Adrenal gland (tissue), 12 donors: ENCODE data around the gene PRKCQ. TPM values are rescaled to one million over a fixed set of nuclear protein-coding genes. Genes with fewer than 3 reads are reported as not detected.

Experiments used
- DNase-seq, 7 donors: peaks; one replicate each; pipeline ENCODE4 v3.0.0-alpha.2; 2019 to 2020
- H3K27ac ChIP-seq, 5 donors: fragments of 200-600 bp; sonication (generic) in 4 of 5; 1 replicate in 3 of 5; 2 replicates in 2 of 5; pipeline versions ENCODE4 v1.5.1 to v1.8.0; 2016 to 2020; ENCODE audit warnings: mild to moderate bottlenecking in 1 of 5
- H3K27me3 ChIP-seq: fragments of 200-600 bp; 2 replicates; pipeline ENCODE4 v1.8.0; 2021
- H3K36me3 ChIP-seq, 2 donors: fragments of 200-600 bp; replicated peaks in 1 of 2; 1 replicate in 1 of 2; 2 replicates in 1 of 2; pipeline versions ENCODE4 v1.5.1 to v1.8.0; 2018 to 2022
- H3K4me1 ChIP-seq, 2 donors: fragments of 200-600 bp; replicated peaks in 1 of 2; 1 replicate in 1 of 2; 2 replicates in 1 of 2; pipeline versions ENCODE4 v1.5.1 to v1.8.0; 2018 to 2021
- H3K4me3 ChIP-seq, 4 donors: fragments of 200-600 bp; sonication (generic) in 3 of 4; one replicate each; pipeline ENCODE4 v1.5.1; 2016 to 2018
- H3K9me3 ChIP-seq, 3 donors: fragments of 200-600 bp; sonication (generic) in 1 of 3; replicated peaks in 1 of 3; 1 replicate in 2 of 3; 2 replicates in 1 of 3; pipeline versions ENCODE4 v1.5.1 to v1.8.0; 2016 to 2021
- CTCF ChIP-seq, 6 experiments: fragments of 450-650 bp in 4 of 6; fragments of 200-600 bp in 2 of 6; sonication (generic) in 1 of 6; IDR thresholded peaks; 1 replicate in 5 of 6; 2 replicates in 1 of 6; pipeline versions ENCODE4 v1.5.1 to v1.8.0; 2016 to 2021; ENCODE audit warnings: antibody characterized with exemption in 6 of 6, mild to moderate bottlenecking in 2 of 6, moderate library complexity in 1 of 6
- POLR2A ChIP-seq, 2 donors: fragments of 450-650 bp; IDR thresholded peaks; one replicate each; pipeline ENCODE4 v1.6.1; 2017; ENCODE audit warnings: antibody characterized with exemption in 2 of 2, mild to moderate bottlenecking in 2 of 2, moderate library complexity in 1 of 2
- WGBS, 4 donors: extraction: QIAGEN DNeasy Blood & Tissue Kit in 2 of 4; methylation state at CpG; one replicate each; pipeline versions ENCODE4 v1.1.5 to v1.1.7; 2013 to 2017; 5-methylcytosine and 5-hydroxymethylcytosine counted together
- intact Hi-C, 2 donors: fragments of 100-400 bp; cut with DNase I; formaldehyde crosslinking; loops; one replicate each; pipeline versions ENCODE4 v1.14.1 to v1.15.0; 2022 to 2023
- polyA plus RNA-seq, 3 donors: library from polyadenylated mRNA; stranded (reverse); fragments of 200-250 nt in 2 of 3; fragments of 350-450 nt in 1 of 3; fragmentation: Illumina TruSeq in 1 of 3; extraction: RNeasy Lipid Tissue Mini Kit (QIAGEN cat#74804) in 1 of 3; gene quantifications; one replicate each; pipeline ENCODE4 v1.2.3, GENCODE V29; 2013 to 2014
- total RNA-seq, 9 donors: library from RNA; depleted of rRNA in 4 of 9; stranded (reverse); fragments of >200 nt in 4 of 9; fragments of 120-200 nt in 1 of 9; fragmentation: NEBNext Ultra II Directional in 1 of 9; extraction: Animal tissue kit (Norgen Biotek cat#: 25700) in 1 of 9; gene quantifications; one replicate each; pipeline versions ENCODE4 v1.1.0 to v1.2.4, GENCODE V29; 2013 to 2023
- donor health status: healthy with polysubstance abuse.
- donor health status: Bipolar disorder and iron deficiency.
- donor health status: DM: yes; HTN: yes; CAD: no.
- donor health status: DM: no; HTN: no; CAD: no.
- donor health status: DM: no; HTN: no; CAD: no.
- donor health status: DM: yes; HTN: yes; CAD: no.

PRKCQ gene
- total and polyA plus RNA-seq, 12 donors = 0.39 to 1.6 (median 0.68) TPM

DNA sequence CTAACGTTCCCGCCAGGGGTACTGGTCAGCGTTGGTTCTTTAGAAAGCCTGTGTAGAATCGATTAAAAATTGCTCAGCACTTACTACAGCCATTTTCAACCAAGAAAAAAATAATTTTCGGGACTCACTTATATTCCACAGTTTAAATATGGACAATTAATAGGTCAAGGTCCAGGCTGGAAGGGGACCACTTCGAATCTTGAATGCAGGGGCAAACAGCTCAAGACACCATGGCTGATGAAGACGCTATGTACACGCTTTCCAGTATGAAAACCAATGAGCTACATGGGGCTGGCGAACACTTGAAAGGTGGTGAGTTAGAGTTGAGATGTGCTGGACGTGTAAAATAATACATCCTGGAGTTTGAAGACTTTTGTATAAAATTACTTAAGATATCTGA, 87.2 kb downstream of the PRKCQ start:
- Histone ChIP-seq H3K27me3 (no peaks in the 10 kb centered on the region), H3K9me3 (no peaks in the 10 kb centered on the region), H3K27ac (no peak overlapping the region), H3K4me3 (no peak overlapping the region), H3K36me3 (no peaks in the 10 kb centered on the region), H3K4me1 (no peaks in the 10 kb centered on the region)
- intact Hi-C loops = no loop called here
- DNase-seq = no peak
- 78 to 88% (median 85%) methylated on average over 10 of the region's 10 CpGs for WGBS, 4 donors
- TF ChIP-seq POLR2A (IDR thresholded peaks at IDR 0.05) (no peak), CTCF (IDR thresholded peaks at IDR 0.05) (no peak)

DNA sequence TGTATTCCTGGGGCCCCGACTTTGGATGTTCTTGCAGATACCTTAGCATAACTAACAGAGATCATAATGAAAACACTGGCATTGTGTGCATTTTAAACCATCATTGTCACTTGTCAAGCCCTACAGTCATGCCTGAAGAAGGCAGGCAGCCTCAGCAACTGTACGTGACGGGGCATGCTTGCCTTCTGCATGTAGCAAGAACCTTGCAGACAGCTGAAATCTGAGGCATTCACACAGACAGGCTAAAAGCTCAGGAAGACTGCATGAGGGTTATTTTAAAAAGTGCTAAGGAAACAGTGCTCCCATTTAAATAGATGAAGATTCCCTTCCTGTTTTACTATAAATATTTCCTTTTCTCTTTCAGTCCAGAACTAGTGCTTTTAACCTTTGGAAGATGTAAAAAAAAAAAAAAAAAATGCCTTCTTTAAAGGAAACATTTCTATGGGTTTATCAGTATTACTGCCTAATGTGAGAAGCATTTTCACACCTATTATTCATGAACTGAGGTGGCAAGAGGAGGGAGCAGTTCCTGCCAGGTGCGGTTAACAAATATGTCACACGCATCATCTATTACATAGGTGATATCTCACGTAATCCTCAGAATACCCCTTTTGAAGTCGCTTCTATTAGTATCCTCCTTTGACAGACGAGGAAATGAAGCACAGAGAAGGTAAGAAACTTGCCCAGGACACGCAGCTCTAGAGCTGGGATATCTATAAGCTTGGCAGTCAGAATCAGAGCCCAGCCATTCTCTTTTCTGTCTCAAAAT, 88.1 kb downstream of the PRKCQ start:
- Histone ChIP-seq H3K27me3 (no peaks in the 10 kb centered on the region), H3K9me3 (no peaks in the 10 kb centered on the region), H3K4me3 (no peak overlapping the region), H3K27ac (no peak overlapping the region), H3K4me1 (no peaks in the 10 kb centered on the region), H3K36me3 (no peaks in the 10 kb centered on the region)
- intact Hi-C loops = no loop called here
- TF ChIP-seq POLR2A (IDR thresholded peaks at IDR 0.05) (no peak), CTCF (IDR thresholded peaks at IDR 0.05) (no peak)
- no peak for DNase-seq
- 73 to 80% (median 76%) methylated on average over 9 of the region's 9 CpGs for WGBS, 4 donors

DNA sequence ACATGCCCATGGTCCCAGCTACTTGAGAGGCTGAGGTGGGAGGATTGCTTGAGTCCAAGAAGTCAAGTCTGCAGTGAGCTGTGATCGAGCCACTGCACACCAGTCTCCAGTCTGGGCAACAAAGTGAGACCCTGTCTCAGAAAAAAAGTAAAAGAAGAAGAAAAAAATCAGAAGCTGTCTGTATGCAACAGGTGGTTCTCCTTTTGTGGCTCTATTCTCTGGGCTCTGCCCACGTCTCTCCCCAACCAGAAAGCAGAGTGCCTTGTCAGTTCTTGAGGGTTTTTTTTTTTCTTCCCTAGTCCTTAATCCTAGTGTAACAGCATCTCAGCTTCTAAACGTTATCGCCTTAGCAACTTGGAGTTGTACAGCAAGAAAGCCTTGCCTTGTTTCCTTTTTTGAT, 89.5 kb downstream of the PRKCQ start:
- intact Hi-C loops = no loop called here
- TF ChIP-seq CTCF (IDR thresholded peaks at IDR 0.05) (no peak), POLR2A (IDR thresholded peaks at IDR 0.05) (no peak)

GRCh38 chr10:6487920-6488319, 92.2 kb downstream of the PRKCQ start:
- H3K36me3 ChIP-seq = no peaks in the 10 kb centered on the region
- TF ChIP-seq CTCF (IDR thresholded peaks at IDR 0.05) = no peak
- TF ChIP-seq POLR2A (IDR thresholded peaks at IDR 0.05) = no peak
- 81 to 97% (median 88%) methylated on average over 5 of the region's 5 CpGs for WGBS, 4 donors
- H3K27ac ChIP-seq = no peak overlapping the region
- DNase-seq = no peak
- no peaks in the 10 kb centered on the region for H3K9me3 ChIP-seq
- intact Hi-C loops = no loop called here
- no peak overlapping the region for H3K4me3 ChIP-seq
- no peaks in the 10 kb centered on the region for H3K4me1 ChIP-seq
- no peaks in the 10 kb centered on the region for H3K27me3 ChIP-seq

More for the DNA sequence above, 89.5 kb downstream of the PRKCQ start:
- no peaks in the 10 kb centered on the region for H3K9me3 ChIP-seq
- DNase-seq = no peak
- H3K36me3 ChIP-seq = no peaks in the 10 kb centered on the region
- H3K27me3 ChIP-seq = no peaks in the 10 kb centered on the region
- H3K4me1 ChIP-seq = no peaks in the 10 kb centered on the region
- no peak overlapping the region for H3K27ac ChIP-seq
- WGBS, 4 donors = 72 to 79% (median 76%) methylated on average over 4 of the region's 4 CpGs
- no peak overlapping the region for H3K4me3 ChIP-seq
